ENCODE measurements around the gene GRIN1.

GRIN1 gene

DNA sequence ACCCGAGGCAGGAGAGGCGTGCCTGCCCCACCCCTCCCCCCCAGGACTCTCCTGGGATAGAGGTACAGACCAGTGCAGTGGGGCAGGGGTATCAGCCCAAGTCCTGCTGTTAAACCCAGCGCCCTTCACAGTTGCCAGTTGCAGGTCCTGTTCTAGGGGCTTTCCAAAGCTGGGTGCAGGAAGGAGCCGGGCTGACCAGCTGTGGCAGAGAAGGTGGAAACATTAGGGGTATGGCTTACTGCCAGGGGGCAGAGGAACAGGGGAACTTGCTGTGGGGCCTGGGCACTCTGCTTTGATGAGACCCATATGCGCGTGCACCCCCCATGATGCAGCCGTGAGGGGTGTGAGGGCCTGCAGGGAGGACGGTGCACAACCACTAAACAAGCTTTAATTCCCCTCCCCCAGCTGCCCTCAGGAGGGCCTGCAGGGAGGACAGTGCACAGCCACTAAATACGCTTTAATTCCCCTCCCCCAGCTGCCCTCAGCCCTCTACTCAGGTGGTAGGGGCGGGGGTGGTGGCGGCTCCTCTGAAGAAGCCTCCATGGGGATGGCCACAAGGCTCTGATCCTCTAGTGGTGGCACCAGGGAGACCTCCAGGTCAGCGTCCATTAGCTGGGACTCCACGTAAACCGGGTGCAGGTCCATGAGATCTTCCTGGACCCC is 31.7 kb downstream of the GRIN1 start:
- no peaks in the 10 kb centered on the region; the same call in 1 of the 2 replicates for H3K4me1 ChIP-seq (ENCODE audit: control insufficient read depth, insufficient read depth, low read length)
- H3K36me3 ChIP-seq (ENCODE audit: control insufficient read depth, insufficient read depth, low read length), result no peaks in the 10 kb centered on the region
- H3K9me3 ChIP-seq (ENCODE audit: control insufficient read depth, insufficient read depth, low read length), result no peaks in the 10 kb centered on the region
- H3K9ac ChIP-seq (ENCODE audit: low read depth, low read length), result no peak overlapping the region
- H3K27me3 ChIP-seq (ENCODE audit: control insufficient read depth, insufficient read depth, low read length), result peaks cover 84% of the 10 kb centered on the region
- no peak overlapping the region for H3K4me3 ChIP-seq (ENCODE audit: low read depth, low read length)
- no peak overlapping the region for H3K27ac ChIP-seq (ENCODE audit: low read depth, low read length)

GRCh38 chr9:137171149-137171900 is 32.4 kb downstream of the GRIN1 start:
- H3K27ac ChIP-seq (ENCODE audit: low read depth, low read length), result no peak overlapping the region
- H3K4me3 ChIP-seq (ENCODE audit: low read depth, low read length), result no peak overlapping the region
- H3K36me3 ChIP-seq (ENCODE audit: control insufficient read depth, insufficient read depth, low read length), result no peaks in the 10 kb centered on the region
- peaks cover 82% of the 10 kb centered on the region for H3K27me3 ChIP-seq (ENCODE audit: control insufficient read depth, insufficient read depth, low read length)
- H3K9ac ChIP-seq (ENCODE audit: low read depth, low read length), result no peak overlapping the region
- H3K4me1 ChIP-seq (ENCODE audit: control insufficient read depth, insufficient read depth, low read length), result no peaks in the 10 kb centered on the region; the same call in 1 of the 2 replicates
- H3K9me3 ChIP-seq (ENCODE audit: control insufficient read depth, insufficient read depth, low read length), result no peaks in the 10 kb centered on the region

GRCh38 chr9:137172901-137173795 is 34.2 kb downstream of the GRIN1 start:
- Histone ChIP-seq H3K4me3 (ENCODE audit: low read depth, low read length) (no peak overlapping the region), H3K27ac (ENCODE audit: low read depth, low read length) (no peak overlapping the region)

GRCh38 chr9:137173796-137174664 is 35.1 kb downstream of the GRIN1 start:
- H3K27me3 ChIP-seq (ENCODE audit: control insufficient read depth, insufficient read depth, low read length), result peaks cover 54% of the 10 kb centered on the region

More at GRCh38 chr9:137172901-137173795, 34.2 kb downstream of the GRIN1 start:
- H3K36me3 ChIP-seq (ENCODE audit: control insufficient read depth, insufficient read depth, low read length), result 0 out of 2 replicates have a peak, but pooled peaks cover under 1% of the 10 kb centered on the region
- peaks cover 63% of the 10 kb centered on the region for H3K27me3 ChIP-seq (ENCODE audit: control insufficient read depth, insufficient read depth, low read length)
- no peaks in the 10 kb centered on the region; the same call in 1 of the 2 replicates for H3K4me1 ChIP-seq (ENCODE audit: control insufficient read depth, insufficient read depth, low read length)
- no peak overlapping the region for H3K9ac ChIP-seq (ENCODE audit: low read depth, low read length)
- H3K9me3 ChIP-seq (ENCODE audit: control insufficient read depth, insufficient read depth, low read length), result no peaks in the 10 kb centered on the region

GRCh38 chr9:137174722-137175293 is 35.9 kb downstream of the GRIN1 start:
- no peaks in the 10 kb centered on the region for H3K9me3 ChIP-seq (ENCODE audit: control insufficient read depth, insufficient read depth, low read length)
- H3K36me3 ChIP-seq (ENCODE audit: control insufficient read depth, insufficient read depth, low read length), result peaks cover 10% of the 10 kb centered on the region
- peaks cover 47% of the 10 kb centered on the region for H3K27me3 ChIP-seq (ENCODE audit: control insufficient read depth, insufficient read depth, low read length)
- no peak overlapping the region for H3K4me3 ChIP-seq (ENCODE audit: low read depth, low read length)
- no peak overlapping the region for H3K27ac ChIP-seq (ENCODE audit: low read depth, low read length)
- H3K9ac ChIP-seq (ENCODE audit: low read depth, low read length), result no peak overlapping the region
- no peaks in the 10 kb centered on the region; the same call in 1 of the 2 replicates for H3K4me1 ChIP-seq (ENCODE audit: control insufficient read depth, insufficient read depth, low read length)

More at GRCh38 chr9:137173796-137174664, 35.1 kb downstream of the GRIN1 start:
- Histone ChIP-seq H3K27ac (ENCODE audit: low read depth, low read length) (no peak overlapping the region), H3K4me3 (ENCODE audit: low read depth, low read length) (no peak overlapping the region), H3K4me1 (ENCODE audit: control insufficient read depth, insufficient read depth, low read length) (no peaks in the 10 kb centered on the region; the same call in 1 of the 2 replicates), H3K9me3 (ENCODE audit: control insufficient read depth, insufficient read depth, low read length) (no peaks in the 10 kb centered on the region), H3K36me3 (ENCODE audit: control insufficient read depth, insufficient read depth, low read length) (0 out of 2 replicates have a peak, but pooled peaks cover 5% of the 10 kb centered on the region), H3K9ac (ENCODE audit: low read depth, low read length) (no peak overlapping the region)

DNA sequence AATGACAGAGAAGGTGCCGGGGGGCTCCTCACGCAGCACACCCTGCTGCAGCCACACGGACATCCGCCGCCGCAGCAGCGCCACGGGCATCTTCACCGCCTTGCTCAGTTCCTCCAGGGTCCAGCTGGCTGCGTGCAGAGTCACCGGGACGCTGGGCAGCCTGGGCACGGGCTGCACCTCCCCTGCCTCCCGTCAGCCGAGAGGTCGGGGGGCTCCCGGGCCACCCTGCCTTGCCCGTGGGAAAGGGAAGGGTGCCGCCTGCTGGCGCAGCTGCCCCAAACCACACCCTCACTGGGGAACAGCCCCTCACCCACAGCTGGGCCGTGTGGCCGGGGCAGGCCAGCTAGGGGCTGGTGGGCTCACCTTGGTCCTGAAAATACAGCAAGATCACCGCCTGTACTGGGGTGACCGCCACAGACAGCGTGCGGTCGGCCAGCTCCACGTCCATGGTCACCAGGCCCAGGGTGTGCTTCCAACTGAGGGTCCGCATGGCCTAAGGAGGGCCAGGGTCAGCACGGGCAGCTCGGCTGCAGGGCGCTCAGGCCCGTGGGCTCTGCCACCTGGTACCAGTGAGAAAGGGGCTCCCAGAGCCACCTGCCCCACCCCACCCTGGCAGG is 36.5 kb downstream of the GRIN1 start:
- Histone ChIP-seq H3K27me3 (ENCODE audit: control insufficient read depth, insufficient read depth, low read length) (peaks cover 40% of the 10 kb centered on the region), H3K9ac (ENCODE audit: low read depth, low read length) (no peak overlapping the region), H3K9me3 (ENCODE audit: control insufficient read depth, insufficient read depth, low read length) (no peaks in the 10 kb centered on the region), H3K4me3 (ENCODE audit: low read depth, low read length) (no peak overlapping the region), H3K27ac (ENCODE audit: low read depth, low read length) (no peak overlapping the region), H3K4me1 (ENCODE audit: control insufficient read depth, insufficient read depth, low read length) (no peaks in the 10 kb centered on the region; the same call in 1 of the 2 replicates), H3K36me3 (ENCODE audit: control insufficient read depth, insufficient read depth, low read length) (peaks cover 15% of the 10 kb centered on the region)

- H3K4me1 ChIP-seq (ENCODE audit: control insufficient read depth, insufficient read depth, low read length), result no peaks in the 10 kb centered on the region; the same call in 1 of the 2 replicates
- H3K9ac ChIP-seq (ENCODE audit: low read depth, low read length), result no peak overlapping the region
- peaks cover 29% of the 10 kb centered on the region; the same call in 1 of the 2 replicates for H3K27me3 ChIP-seq (ENCODE audit: control insufficient read depth, insufficient read depth, low read length)
- H3K36me3 ChIP-seq (ENCODE audit: control insufficient read depth, insufficient read depth, low read length), result peaks cover 26% of the 10 kb centered on the region
- H3K27ac ChIP-seq (ENCODE audit: low read depth, low read length), result no peak overlapping the region
- H3K4me3 ChIP-seq (ENCODE audit: low read depth, low read length), result no peak overlapping the region
- no peaks in the 10 kb centered on the region for H3K9me3 ChIP-seq (ENCODE audit: control insufficient read depth, insufficient read depth, low read length)
Observed at GRCh38 chr9:137176302-137177182, 37.6 kb downstream of the GRIN1 start.

- Histone ChIP-seq H3K27me3 (ENCODE audit: control insufficient read depth, insufficient read depth, low read length) (peaks cover 18% of the 10 kb centered on the region; the same call in 1 of the 2 replicates), H3K4me1 (ENCODE audit: control insufficient read depth, insufficient read depth, low read length) (no peaks in the 10 kb centered on the region; the same call in 1 of the 2 replicates), H3K9ac (ENCODE audit: low read depth, low read length) (no peak overlapping the region), H3K9me3 (ENCODE audit: control insufficient read depth, insufficient read depth, low read length) (no peaks in the 10 kb centered on the region), H3K36me3 (ENCODE audit: control insufficient read depth, insufficient read depth, low read length) (peaks cover 39% of the 10 kb centered on the region), H3K27ac (ENCODE audit: low read depth, low read length) (no peak overlapping the region), H3K4me3 (ENCODE audit: low read depth, low read length) (no peak overlapping the region)
Observed at GRCh38 chr9:137178201-137178938, 39.4 kb downstream of the GRIN1 start.

Data from HUES48 (cell line).